Endothelial cell of umbilical vein (primary cell): ENCODE results near the gene PHLDB2. TPM values are rescaled to one million over a fixed set of nuclear protein-coding genes. Genes with fewer than 3 reads are reported as not detected.

Experiments
- BruUV-seq: library from RNA; stranded (reverse); fragments of 400-500 nt; replicated peaks from 2 replicates; lab custom pipeline; 2021; lab: Mats Ljungman, UMichigan
- CTCF ChIA-PET: fragments of 300-600, 350-600 bp; sonication (Branson Sonifier 250); formaldehyde crosslinking; loops from one replicate; lab custom pipeline; 2021; ENCODE audit warnings: antibody characterized with exemption, inconsistent platforms; lab: Charles Lee
- POLR2A ChIA-PET: fragments of 300-600, 350-600 bp; sonication (Branson Sonifier 250); formaldehyde crosslinking; loops from one replicate; lab custom pipeline; 2021; ENCODE audit warnings: antibody characterized with exemption, inconsistent platforms; lab: Charles Lee
- DNase-seq: peaks from one replicate; pipeline ENCODE4 v3.0.0-alpha.2; 2011; ENCODE audit warnings: low read depth, low spot score
- FAIRE-seq: peaks from 2 replicates; lab custom pipeline; 2011; peaks lifted over from hg19 to GRCh38; lab: Jason Lieb, UNC
- H2AFZ ChIP-seq: 2 replicates; pipeline ENCODE4 v1.6.0; 2012; ENCODE audit warnings: low read depth, low read length, control low read depth, inconsistent platforms
- H3K27ac ChIP-seq: 2 replicates; pipeline ENCODE4 v1.5.1; 2011; ENCODE audit warnings: low read depth, mild to moderate bottlenecking, control low read depth, low read length, moderate library complexity; ENCODE audit not compliant: insufficient read depth
- H3K27me3 ChIP-seq, 2 experiments: 2 replicates each; pipeline versions ENCODE4 v1.6.0 to v1.6.1; 2011; ENCODE audit warnings: low read length in 2 of 2, mixed read lengths in 1 of 2; ENCODE audit not compliant: control insufficient read depth in 2 of 2, insufficient read depth in 2 of 2
- H3K36me3 ChIP-seq, 2 experiments: 2 replicates in 1 of 2; 3 replicates in 1 of 2; pipeline ENCODE4 v1.5.1; 2011; ENCODE audit warnings: low read length in 2 of 2, mild to moderate bottlenecking in 1 of 2, moderate library complexity in 1 of 2; ENCODE audit not compliant: control insufficient read depth in 2 of 2, insufficient read depth in 2 of 2; ENCODE audit errors: extremely low read depth in 1 of 2
- H3K4me1 ChIP-seq: 3 replicates; pipeline ENCODE4 v1.5.1; 2011; ENCODE audit warnings: mild to moderate bottlenecking, low read length; ENCODE audit not compliant: control insufficient read depth, insufficient read depth; ENCODE audit errors: extremely low read depth
- H3K4me2 ChIP-seq: 2 replicates; pipeline ENCODE4 v1.6.1; 2011; ENCODE audit warnings: low read length, control low read depth, mixed read lengths; ENCODE audit not compliant: insufficient read depth
- H3K4me3 ChIP-seq, 3 experiments: fragments of 200-600 bp in 1 of 3; sonication (generic), shearing (Covaris generic) in 1 of 3; replicated peaks in 1 of 3; 2 replicates each; pipeline ENCODE4 v1.5.1; 2011 to 2016; ENCODE audit warnings: control low read depth in 3 of 3, low read length in 3 of 3, mild to moderate bottlenecking in 2 of 3, inconsistent platforms in 1 of 3, low read depth in 1 of 3, moderate library complexity in 1 of 3; ENCODE audit not compliant: insufficient read depth in 1 of 3
- H3K79me2 ChIP-seq: 2 replicates; pipeline ENCODE4 v1.6.0; 2012; ENCODE audit warnings: low read length, inconsistent platforms; ENCODE audit not compliant: control insufficient read depth, insufficient read depth
- H3K9ac ChIP-seq: replicated peaks from 2 replicates; pipeline ENCODE3; 2011; ENCODE audit warnings: low read length, control low read depth; ENCODE audit not compliant: insufficient read depth; ENCODE audit errors: extremely low read depth
- H3K9me1 ChIP-seq: replicated peaks from 3 replicates; pipeline ENCODE4 v1.6.0; 2011; ENCODE audit warnings: mild to moderate bottlenecking, low read length; ENCODE audit not compliant: control insufficient read depth, insufficient read depth; ENCODE audit errors: extremely low read depth
- H3K9me3 ChIP-seq: replicated peaks from 2 replicates; pipeline ENCODE4 v1.5.1; 2012; ENCODE audit warnings: low read length, inconsistent platforms; ENCODE audit not compliant: control insufficient read depth, insufficient read depth
- H4K20me1 ChIP-seq: replicated peaks from 2 replicates; pipeline ENCODE3; 2011; ENCODE audit warnings: mild to moderate bottlenecking, low read length; ENCODE audit not compliant: control insufficient read depth, insufficient read depth; ENCODE audit errors: extremely low read depth
- CTCF ChIP-seq, 2 donors: IDR thresholded peaks; 1 replicate in 1 of 2; 2 replicates in 1 of 2; pipeline ENCODE4 v1.5.1; 2011; ENCODE audit warnings: low read length in 2 of 2, mild to moderate bottlenecking in 2 of 2, moderate library complexity in 2 of 2, control low read depth in 1 of 2, inconsistent platforms in 1 of 2, low read depth in 1 of 2; ENCODE audit not compliant: insufficient read depth in 1 of 2; ENCODE audit errors: extremely low read depth in 1 of 2
- EZH2 ChIP-seq: IDR thresholded peaks from 2 replicates; pipeline ENCODE4 v1.6.1; 2012; ENCODE audit warnings: borderline replicate concordance, low read depth, mild to moderate bottlenecking, moderate library complexity, low read length, inconsistent platforms; ENCODE audit not compliant: severe bottlenecking
- FOS ChIP-seq: IDR thresholded peaks from 2 replicates; pipeline ENCODE4 v1.6.1; 2011; ENCODE audit warnings: mild to moderate bottlenecking, low read length, moderate library complexity, borderline replicate concordance; ENCODE audit not compliant: insufficient read depth
- GATA2 ChIP-seq: IDR thresholded peaks from 2 replicates; pipeline ENCODE4 v1.7.0; 2011; ENCODE audit warnings: low read depth, mild to moderate bottlenecking, moderate library complexity, mixed read lengths, low read length; ENCODE audit not compliant: insufficient read length, insufficient read depth
- JUN ChIP-seq: IDR thresholded peaks from 2 replicates; pipeline ENCODE4 v1.6.1; 2011; ENCODE audit warnings: borderline replicate concordance, low read depth; ENCODE audit not compliant: insufficient read length, insufficient read depth
- MAX ChIP-seq: IDR thresholded peaks from 2 replicates; pipeline ENCODE4 v1.6.1; 2011; ENCODE audit not compliant: insufficient read depth, insufficient read length
- MYC ChIP-seq: IDR thresholded peaks from one replicate; pipeline ENCODE4 v1.6.1; 2011; ENCODE audit warnings: mild to moderate bottlenecking, low read depth, low read length
- POLR2A ChIP-seq: IDR thresholded peaks from 2 replicates; pipeline ENCODE4 v1.6.1; 2012; ENCODE audit warnings: low read depth, mild to moderate bottlenecking, control low read depth, low read length
- POLR2AphosphoS5 ChIP-seq: IDR thresholded peaks from 2 replicates; pipeline ENCODE4 v1.6.1; 2012; ENCODE audit warnings: low read depth, mild to moderate bottlenecking, control low read depth, low read length, moderate library complexity; ENCODE audit not compliant: insufficient read depth
- dilution Hi-C: fragments of 300-500 bp; cut with MboI; formaldehyde crosslinking; loops from one replicate; pipeline ENCODE4 v1.15.0; 2019; ENCODE audit warnings: low sequenced_read_pairs; ENCODE audit not compliant: extremely low pct_ligation_motif_present
- intact Hi-C: fragments of 100-400 bp; cut with micrococcal nuclease; formaldehyde crosslinking; loops from one replicate; pipeline ENCODE4 v1.10.0; 2022
- polyA plus RNA-seq, 4 experiments: library from polyadenylated mRNA; depleted of rRNA in 3 of 4; stranded (reverse) in 3 of 4; unstranded in 1 of 4; fragments of >200 nt; gene quantifications; 2 replicates each; pipeline versions ENCODE4 v1.2.1 to v1.2.3, GENCODE V29; 2011 to 2012; ENCODE audit warnings: missing spikeins in 1 of 4
- total RNA-seq: library from RNA; stranded (reverse); gene quantifications from 2 replicates; pipeline ENCODE4 v1.2.3, GENCODE V29; 2021

PHLDB2 gene
- total and polyA plus RNA-seq, 2 donors (not counting 3 experiments of a cell fraction or from before 2014, with no cell fraction given) = 22.4 to 104 TPM

GRCh38 chr3:111976254-111976653 lies 117.2 kb downstream of the PHLDB2 start:
- dilution Hi-C loops (no loop called here), intact Hi-C loops (no loop called here)
- peaks cover 4 to 11% of the 10 kb centered on the region in 2 experiments for H3K36me3 ChIP-seq
- no peak overlapping the region for H3K4me3 ChIP-seq
- H4K20me1 ChIP-seq = no peaks in the 10 kb centered on the region
- H3K79me2 ChIP-seq = peaks cover 21% of the 10 kb centered on the region
- H3K4me2 ChIP-seq = no peak overlapping the region
- H3K9me3 ChIP-seq = no peaks in the 10 kb centered on the region
- H3K27me3 ChIP-seq = no peaks in the 10 kb centered on the region
- POLR2A ChIA-PET = no interaction called here
- no peak for DNase-seq
- TF ChIP-seq GATA2 (no peak), MAX (no peak), JUN (no peak), MYC (no peak), FOS (no peak), CTCF (IDR thresholded peaks at IDR 0.05; ENCODE audit: extremely low read depth in 1 of 2, insufficient read depth in 1 of 2, low read depth in 1 of 2, low read length in 2 of 2) (no peak), POLR2A (no peak), EZH2 (no peak), POLR2AphosphoS5 (no peak)
- no peak for FAIRE-seq
- no peak overlapping the region for H3K9ac ChIP-seq
- H2AFZ ChIP-seq = no peak overlapping the region
- no TSS peak for BruUV-seq
- H3K4me1 ChIP-seq = peaks cover 15% of the 10 kb centered on the region
- CTCF ChIA-PET = interaction anchor here (1.2 to 6.3 kb wide), 4 partner anchors 13 to 261 kb away, joined by 4 to 50 read pairs (median 28); partner anchors contain the start of gene PHLDB2
- H3K9me1 ChIP-seq = no peaks in the 10 kb centered on the region
- H3K27ac ChIP-seq = no peak overlapping the region
